Stimulated activated CD8-positive, alpha-beta memory T cell treated with anti-CD3 and anti-CD28 coated beads, Interleukin-15, amount 100 ng/mL, for 24 hours (primary cell): ENCODE results near the gene SNX20.

ENCODE experiments used
- DNase-seq: peaks from one replicate; pipeline ENCODE4 v3.0.0-alpha.2; 2020; ENCODE audit warnings: low read depth

The SNX20 gene

GRCh38 chr16:50635505-50636392 is 45.4 kb downstream of the SNX20 start:
- no peak for DNase-seq

GRCh38 chr16:50634947-50635346 is 46.2 kb downstream of the SNX20 start:
- DNase-seq, result no peak

DNA sequence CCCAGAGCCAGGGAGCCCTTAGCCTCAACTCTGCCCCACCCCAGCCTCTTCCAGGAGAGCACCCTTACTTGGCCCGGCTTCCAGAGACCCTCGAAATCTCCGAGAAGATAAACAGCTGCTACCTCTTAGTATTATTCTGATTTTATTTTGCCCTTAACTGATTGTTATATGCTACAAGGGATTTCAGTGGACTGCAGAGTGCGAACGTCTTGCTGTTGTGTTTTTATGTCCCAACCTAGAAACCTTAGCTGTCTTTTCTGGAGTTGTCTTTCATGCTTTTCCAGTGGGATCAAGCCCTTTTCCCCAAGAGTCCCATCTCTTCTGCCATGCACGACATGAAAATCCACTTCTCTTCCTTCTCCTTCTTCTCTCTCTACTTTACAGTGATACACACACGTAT is 47.0 kb downstream of the SNX20 start:
- no peak for DNase-seq

GRCh38 chr16:50632927-50633800 is 47.9 kb downstream of the SNX20 start:
- no peak for DNase-seq

DNA sequence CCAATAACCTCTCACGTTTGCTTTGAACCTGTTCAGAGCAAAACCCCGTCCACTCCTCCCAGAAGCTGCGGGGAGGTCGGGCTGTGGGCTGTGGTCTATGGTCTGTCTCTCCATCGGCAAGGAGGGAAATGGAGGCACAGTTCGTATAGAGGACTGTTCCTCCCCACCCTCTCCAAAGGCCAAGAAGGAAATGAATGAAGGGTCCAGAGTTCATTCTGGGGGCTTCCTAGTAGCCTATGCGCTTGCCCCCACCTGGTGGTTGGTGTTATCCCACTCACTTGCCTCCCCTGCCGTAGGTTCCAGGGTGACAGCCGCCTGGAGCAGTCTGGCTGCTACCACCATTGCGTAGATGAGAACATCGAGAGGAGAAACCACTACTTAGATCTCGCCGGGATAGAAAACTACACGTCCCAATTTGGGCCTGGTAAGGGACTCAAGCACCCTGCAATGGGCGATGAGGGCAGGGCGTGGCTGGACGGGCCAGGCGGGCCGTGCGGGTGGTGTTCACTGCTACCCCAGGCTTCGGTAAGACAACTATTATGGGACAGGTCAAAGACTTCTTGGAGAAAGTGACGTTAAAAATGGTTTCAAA is 49.0 kb downstream of the SNX20 start:
- no peak for DNase-seq

- DNase-seq, result no peak
These were observed 49.7 kb downstream of the SNX20 start for GRCh38 chr16:50631249-50631984.

- no peak for DNase-seq
These were observed 50.6 kb downstream of the SNX20 start for GRCh38 chr16:50630394-50631020.

GRCh38 chr16:50629334-50629733 is 51.8 kb downstream of the SNX20 start:
- DNase-seq, result no peak

- no peak for DNase-seq
These were observed 52.8 kb downstream of the SNX20 start for GRCh38 chr16:50628156-50628802.

GRCh38 chr16:50627419-50627818 is 53.7 kb downstream of the SNX20 start:
- no peak for DNase-seq

DNA sequence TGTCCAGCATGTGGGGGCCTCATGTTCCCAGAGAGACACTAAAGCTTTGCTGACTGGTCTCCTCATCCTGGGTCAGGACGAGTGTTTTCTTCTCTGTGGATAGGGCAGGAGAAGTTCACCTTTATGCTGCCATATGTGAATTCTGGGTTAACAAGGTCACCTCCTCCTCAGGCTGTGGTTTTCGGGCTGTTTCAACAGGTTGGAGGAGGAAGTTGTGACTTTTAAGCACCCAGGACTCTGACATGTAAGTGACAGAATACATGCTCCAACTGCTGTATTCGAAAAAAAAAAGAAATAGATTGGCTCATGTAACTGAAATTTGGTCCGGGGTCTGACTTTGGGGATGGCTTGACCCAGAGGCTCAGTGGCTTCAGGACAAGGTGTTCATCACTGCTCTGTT is 54.2 kb downstream of the SNX20 start:
- no peak for DNase-seq

DNA sequence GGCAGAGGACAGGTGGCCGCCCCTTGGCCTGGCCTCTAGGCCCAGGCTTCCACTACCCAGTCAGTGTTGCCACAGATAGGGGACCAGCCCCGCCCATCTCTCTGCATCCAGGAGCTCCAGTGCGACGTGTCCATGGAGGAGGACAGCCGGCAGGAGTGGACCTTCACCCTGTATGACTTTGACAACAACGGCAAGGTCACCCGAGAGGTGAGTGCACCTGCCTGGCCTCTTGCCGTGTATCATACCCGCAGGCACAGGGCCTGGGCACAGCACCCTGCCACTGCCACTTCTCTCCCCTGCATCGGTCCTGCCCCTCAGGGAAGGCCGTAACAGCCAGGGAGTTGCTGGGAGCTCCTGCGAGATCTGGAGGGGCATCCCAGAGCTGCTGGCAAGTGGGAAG is 55.7 kb downstream of the SNX20 start:
- DNase-seq, result no peak

DNA sequence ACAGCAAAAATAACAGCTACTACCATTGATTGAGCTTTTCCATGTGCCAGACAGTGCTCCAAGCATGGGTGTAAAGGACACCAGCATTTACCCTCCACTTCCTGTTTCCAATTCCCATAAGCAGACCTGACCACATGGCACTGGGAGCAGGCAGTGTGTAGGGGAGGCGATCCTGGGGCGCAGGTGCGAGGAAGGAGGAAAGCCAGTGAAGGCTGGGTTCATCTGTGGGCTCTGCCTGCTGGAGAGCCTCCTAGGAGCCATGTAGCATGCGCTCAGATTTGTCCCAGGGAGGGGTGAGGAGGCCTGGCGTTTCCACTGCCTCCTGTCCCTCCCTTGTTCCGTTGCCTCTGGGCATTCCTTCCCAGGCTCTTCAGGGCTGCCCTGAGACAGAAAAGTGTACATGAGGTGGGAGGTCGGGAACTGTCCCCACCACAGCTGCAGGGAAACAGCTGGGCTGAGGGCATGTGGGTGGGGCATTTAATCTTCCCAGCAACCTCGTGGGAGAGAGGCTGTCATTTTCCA is 56.6 kb downstream of the SNX20 start:
- no peak for DNase-seq

- DNase-seq, result no peak
These were observed 58.3 kb downstream of the SNX20 start for GRCh38 chr16:50622643-50623369.

- DNase-seq, result no peak
These were observed 59.1 kb downstream of the SNX20 start for GRCh38 chr16:50622029-50622428.
